Caco-2 (cell line): ENCODE results near the gene TMEM120A. TPM values are rescaled to one million over a fixed set of nuclear protein-coding genes. Genes with fewer than 3 reads are reported as not detected.

Experiments used
- BruUV-seq: library from RNA; stranded (reverse); fragments of 400-500 nt; replicated peaks from 2 replicates; lab custom pipeline; 2021; lab: Mats Ljungman, UMichigan
- CTCF ChIA-PET: fragments of 300-600 bp; sonication (Branson Sonifier 250); formaldehyde crosslinking; loops from one replicate; lab custom pipeline; 2022; ENCODE audit warnings: antibody characterized with exemption; lab: Charles Lee
- POLR2A ChIA-PET: fragments of 300-600 bp; sonication (Branson Sonifier 250); formaldehyde crosslinking; loops from one replicate; lab custom pipeline; 2022; ENCODE audit warnings: antibody characterized with exemption; lab: Charles Lee
- DNase-seq, 2 experiments: peaks; one replicate each; pipeline versions ENCODE4 v3.0.0 to v3.0.0-alpha.2; 2020 to 2022
- H3K27me3 ChIP-seq: replicated peaks from 2 replicates; pipeline ENCODE4 v1.6.0; 2011; ENCODE audit warnings: low read length; ENCODE audit not compliant: control insufficient read depth, insufficient read depth
- H3K36me3 ChIP-seq: 2 replicates; pipeline ENCODE4 v1.5.1; 2011; ENCODE audit warnings: low read length; ENCODE audit not compliant: control insufficient read depth, insufficient read depth
- H3K4me1 ChIP-seq: fragments of 250-450 bp; sonication (Bioruptor Pico); 2 replicates; pipeline ENCODE4 v1.5.1; 2020; ENCODE audit warnings: mild to moderate bottlenecking
- H3K4me3 ChIP-seq: 2 replicates; pipeline ENCODE4 v1.5.1; 2011; ENCODE audit warnings: low read depth, mild to moderate bottlenecking, control low read depth, low read length
- H3K9me3 ChIP-seq: fragments of 250-450 bp; sonication (Bioruptor Pico); 2 replicates; pipeline ENCODE4 v1.5.1; 2020; ENCODE audit warnings: mild to moderate bottlenecking, moderate library complexity
- H3K27ac Mint-ChIP-seq: one replicate; pipeline ENCODE4 v1.8.0; 2022; ENCODE audit warnings: mixed read lengths; ENCODE audit not compliant: unreplicated experiment
- H3K27me3 Mint-ChIP-seq: one replicate; pipeline ENCODE4 v1.8.0; 2022; ENCODE audit warnings: mixed read lengths; ENCODE audit not compliant: insufficient read depth, unreplicated experiment
- H3K36me3 Mint-ChIP-seq: one replicate; pipeline ENCODE4 v1.8.0; 2022; ENCODE audit warnings: mild to moderate bottlenecking, mixed read lengths; ENCODE audit not compliant: insufficient read depth, unreplicated experiment
- H3K4me1 Mint-ChIP-seq: one replicate; pipeline ENCODE4 v1.8.0; 2022; ENCODE audit warnings: low read depth, mixed read lengths; ENCODE audit not compliant: unreplicated experiment
- H3K4me3 Mint-ChIP-seq: one replicate; pipeline ENCODE4 v1.8.0; 2022; ENCODE audit warnings: mild to moderate bottlenecking, moderate library complexity, mixed read lengths; ENCODE audit not compliant: unreplicated experiment
- H3K9me3 Mint-ChIP-seq: one replicate; pipeline ENCODE4 v1.8.0; 2022; ENCODE audit warnings: mixed read lengths; ENCODE audit not compliant: unreplicated experiment
- CTCF ChIP-seq, 2 experiments: fragments of 200-600 bp in 1 of 2; IDR thresholded peaks; 1 replicate in 1 of 2; 2 replicates in 1 of 2; pipeline versions ENCODE4 v1.5.1 to v1.8.0; 2011 to 2022; ENCODE audit warnings: antibody characterized with exemption in 1 of 2, control low read depth in 1 of 2, inconsistent platforms in 1 of 2, low read depth in 1 of 2, low read length in 1 of 2, mild to moderate bottlenecking in 1 of 2, moderate library complexity in 1 of 2; ENCODE audit not compliant: insufficient read depth in 1 of 2, severe bottlenecking in 1 of 2, unreplicated experiment in 1 of 2
- intact Hi-C: fragments of 100-400 bp; cut with micrococcal nuclease; formaldehyde crosslinking; loops from one replicate; pipeline ENCODE4 v1.10.0; 2022; ENCODE audit not compliant: unreplicated experiment
- total RNA-seq: library from RNA; stranded (reverse); gene quantifications from 2 replicates; pipeline ENCODE4 v1.2.3, GENCODE V29; 2022

Gene TMEM120A
- total RNA-seq, 1 experiment from 2014 or later, result 65.4 TPM

- H3K27me3 Mint-ChIP-seq, result no peaks in the 10 kb centered on the region
- H3K36me3 ChIP-seq, result peaks cover 10% of the 10 kb centered on the region
- peaks cover 14% of the 10 kb centered on the region for H3K4me1 Mint-ChIP-seq
Measured at GRCh38 chr7:75953931-75954330, 40.5 kb downstream of the TMEM120A start.

GRCh38 chr7:75953431-75953830 is 41.0 kb downstream of the TMEM120A start:
- H3K27me3 ChIP-seq, result no peaks in the 10 kb centered on the region
- intact Hi-C loops, result no loop called here
- H3K4me3 ChIP-seq, result no peak overlapping the region
- H3K27ac Mint-ChIP-seq, result no peak overlapping the region
- H3K4me1 ChIP-seq, result peaks cover 35% of the 10 kb centered on the region
- no peaks in the 10 kb centered on the region for H3K9me3 Mint-ChIP-seq
- 0 out of 2 replicates have a peak, but pooled peaks cover 9% of the 10 kb centered on the region for H3K9me3 ChIP-seq
- POLR2A ChIA-PET, result no interaction called here
- no peak overlapping the region for H3K4me3 Mint-ChIP-seq
- DNase-seq, result no peak
- H3K36me3 Mint-ChIP-seq, result peaks cover 58% of the 10 kb centered on the region
- BruUV-seq, result no TSS peak
- peaks cover 16% of the 10 kb centered on the region for H3K4me1 Mint-ChIP-seq
- CTCF ChIA-PET, result no interaction called here
- no peak for TF ChIP-seq CTCF (IDR thresholded peaks at IDR 0.05; ENCODE audit: insufficient read depth in 1 of 2, low read depth in 1 of 2, low read length in 1 of 2, severe bottlenecking in 1 of 2, unreplicated experiment in 1 of 2)
- peaks cover 9% of the 10 kb centered on the region for H3K36me3 ChIP-seq
- no peaks in the 10 kb centered on the region for H3K27me3 Mint-ChIP-seq

More at GRCh38 chr7:75953931-75954330, 40.5 kb downstream of the TMEM120A start:
- Histone ChIP-seq H3K27me3 (no peaks in the 10 kb centered on the region), H3K4me3 (no peak overlapping the region), H3K9me3 (0 out of 2 replicates have a peak, but pooled peaks cover 9% of the 10 kb centered on the region), H3K4me1 (peaks cover 40% of the 10 kb centered on the region)
- ChIA-PET POLR2A (interaction anchor here (0.7 kb wide), 1 partner anchor 213 kb away, joined by 5 read pairs; no protein-coding TSS in a partner anchor), CTCF (interaction anchor here (0.6 kb wide), 1 partner anchor 13 kb away, joined by 5 read pairs; no protein-coding TSS in a partner anchor)
- BruUV-seq, result no TSS peak
- intact Hi-C loops, result no loop called here
- no peak for DNase-seq
- no peak overlapping the region for H3K27ac Mint-ChIP-seq
- no peaks in the 10 kb centered on the region for H3K9me3 Mint-ChIP-seq
- TF ChIP-seq CTCF (IDR thresholded peaks at IDR 0.05; ENCODE audit: insufficient read depth in 1 of 2, low read depth in 1 of 2, low read length in 1 of 2, severe bottlenecking in 1 of 2, unreplicated experiment in 1 of 2), result no peak
- H3K36me3 Mint-ChIP-seq, result peaks cover 59% of the 10 kb centered on the region
- H3K4me3 Mint-ChIP-seq, result no peak overlapping the region

- H3K36me3 ChIP-seq, result peaks cover 8% of the 10 kb centered on the region
- Mint-ChIP-seq H3K4me1 (peaks cover 6% of the 10 kb centered on the region), H3K27me3 (no peaks in the 10 kb centered on the region), H3K36me3 (peaks cover 47% of the 10 kb centered on the region), H3K27ac (no peak overlapping the region), H3K4me3 (no peak overlapping the region), H3K9me3 (no peaks in the 10 kb centered on the region)
- H3K4me1 ChIP-seq, result peaks cover 16% of the 10 kb centered on the region
- intact Hi-C loops, result no loop called here
- peak in 1 of 2 experiments; percentile 47 for DNase-seq
- TF ChIP-seq CTCF (IDR thresholded peaks at IDR 0.05; ENCODE audit: insufficient read depth in 1 of 2, low read depth in 1 of 2, low read length in 1 of 2, severe bottlenecking in 1 of 2, unreplicated experiment in 1 of 2), result no peak
- BruUV-seq, result no TSS peak
- H3K27me3 ChIP-seq, result no peaks in the 10 kb centered on the region
- H3K4me3 ChIP-seq, result no peak overlapping the region
- ChIA-PET POLR2A (interaction anchor here (0.6 kb wide), 1 partner anchor 44 kb away, joined by 3 read pairs; no protein-coding TSS in a partner anchor), CTCF (no interaction called here)
- 0 out of 2 replicates have a peak, but pooled peaks cover 9% of the 10 kb centered on the region for H3K9me3 ChIP-seq
Measured at GRCh38 chr7:75951506-75951905, 42.9 kb downstream of the TMEM120A start.
